ENCODE measurements around the gene HHAT.

Gene HHAT

DNA sequence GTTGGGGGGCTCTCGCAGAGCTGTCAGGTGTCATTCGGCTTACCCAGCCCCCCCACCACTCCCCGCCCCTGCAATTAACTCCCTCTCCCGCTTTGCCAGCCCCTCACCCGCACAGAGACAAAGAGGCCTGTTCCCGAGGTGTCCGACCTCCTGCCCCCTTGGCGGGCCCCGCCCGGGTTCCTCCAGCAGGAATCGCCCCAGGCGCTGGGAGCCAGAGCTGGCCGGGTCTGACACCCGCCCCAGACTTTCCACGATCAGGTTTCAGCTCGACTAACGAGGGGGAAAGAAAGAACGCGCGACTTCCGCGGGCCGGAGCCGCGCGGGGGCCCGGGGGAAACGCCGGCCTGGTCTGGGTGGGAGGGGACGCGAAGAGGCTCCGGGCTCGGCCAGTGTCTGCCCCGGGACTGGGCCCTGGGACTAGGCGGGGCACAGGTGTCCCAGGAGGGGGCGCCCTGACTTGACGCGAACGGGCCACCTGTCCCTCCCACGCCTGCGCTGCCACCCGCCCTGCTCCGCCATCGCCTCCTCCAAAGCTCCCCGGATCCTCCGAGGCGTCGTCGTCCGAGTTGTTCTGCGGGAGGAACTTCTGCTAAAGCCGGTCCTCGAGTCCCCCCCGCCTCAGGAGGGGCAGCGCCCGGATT, 36.4 kb upstream of the HHAT start:
- DNase-seq (ENCODE audit: low spot score) = peak; percentile 66
- TF ChIP-seq, protein P1, sequence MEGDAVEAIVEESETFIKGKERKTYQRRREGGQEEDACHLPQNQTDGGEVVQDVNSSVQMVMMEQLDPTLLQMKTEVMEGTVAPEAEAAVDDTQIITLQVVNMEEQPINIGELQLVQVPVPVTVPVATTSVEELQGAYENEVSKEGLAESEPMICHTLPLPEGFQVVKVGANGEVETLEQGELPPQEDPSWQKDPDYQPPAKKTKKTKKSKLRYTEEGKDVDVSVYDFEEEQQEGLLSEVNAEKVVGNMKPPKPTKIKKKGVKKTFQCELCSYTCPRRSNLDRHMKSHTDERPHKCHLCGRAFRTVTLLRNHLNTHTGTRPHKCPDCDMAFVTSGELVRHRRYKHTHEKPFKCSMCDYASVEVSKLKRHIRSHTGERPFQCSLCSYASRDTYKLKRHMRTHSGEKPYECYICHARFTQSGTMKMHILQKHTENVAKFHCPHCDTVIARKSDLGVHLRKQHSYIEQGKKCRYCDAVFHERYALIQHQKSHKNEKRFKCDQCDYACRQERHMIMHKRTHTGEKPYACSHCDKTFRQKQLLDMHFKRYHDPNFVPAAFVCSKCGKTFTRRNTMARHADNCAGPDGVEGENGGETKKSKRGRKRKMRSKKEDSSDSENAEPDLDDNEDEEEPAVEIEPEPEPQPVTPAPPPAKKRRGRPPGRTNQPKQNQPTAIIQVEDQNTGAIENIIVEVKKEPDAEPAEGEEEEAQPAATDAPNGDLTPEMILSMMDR (IDR thresholded peaks at IDR 0.05; ENCODE audit: borderline replicate concordance, control extremely low read depth, extremely low read depth, insufficient read depth, missing control alignments) = peak; percentile 10
- in situ Hi-C loops (cut with MboI; ENCODE audit: low sequenced_read_pairs, unreplicated experiment) = no loop called here

DNA sequence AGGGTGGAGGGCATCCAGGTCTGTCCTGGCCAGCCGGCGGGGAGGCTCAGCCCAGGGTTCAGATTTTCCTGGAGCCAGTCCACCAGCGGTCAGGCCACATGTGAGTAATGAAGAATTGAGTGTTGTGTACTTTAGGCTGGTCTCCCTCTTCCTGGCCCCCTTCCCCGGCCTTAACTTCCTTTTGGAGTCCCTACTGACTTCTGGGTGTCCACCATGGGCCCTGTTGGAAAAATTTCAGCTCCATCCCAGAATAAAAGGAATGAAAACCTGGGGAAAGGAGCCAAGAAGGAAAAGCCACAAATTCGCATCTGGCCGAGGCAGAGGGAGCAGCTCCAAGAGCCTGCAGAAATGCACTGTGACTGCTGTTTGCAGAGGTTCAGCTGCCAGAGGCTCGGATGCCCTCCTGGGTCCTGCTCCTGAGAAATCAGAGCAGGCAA, 35.5 kb upstream of the HHAT start:
- TF ChIP-seq, protein P1 (IDR thresholded peaks at IDR 0.05; ENCODE audit: borderline replicate concordance, control extremely low read depth, extremely low read depth, insufficient read depth, missing control alignments) = no peak
- in situ Hi-C loops (cut with MboI; ENCODE audit: low sequenced_read_pairs, unreplicated experiment) = no loop called here
- DNase-seq (ENCODE audit: low spot score) = no peak

DNA sequence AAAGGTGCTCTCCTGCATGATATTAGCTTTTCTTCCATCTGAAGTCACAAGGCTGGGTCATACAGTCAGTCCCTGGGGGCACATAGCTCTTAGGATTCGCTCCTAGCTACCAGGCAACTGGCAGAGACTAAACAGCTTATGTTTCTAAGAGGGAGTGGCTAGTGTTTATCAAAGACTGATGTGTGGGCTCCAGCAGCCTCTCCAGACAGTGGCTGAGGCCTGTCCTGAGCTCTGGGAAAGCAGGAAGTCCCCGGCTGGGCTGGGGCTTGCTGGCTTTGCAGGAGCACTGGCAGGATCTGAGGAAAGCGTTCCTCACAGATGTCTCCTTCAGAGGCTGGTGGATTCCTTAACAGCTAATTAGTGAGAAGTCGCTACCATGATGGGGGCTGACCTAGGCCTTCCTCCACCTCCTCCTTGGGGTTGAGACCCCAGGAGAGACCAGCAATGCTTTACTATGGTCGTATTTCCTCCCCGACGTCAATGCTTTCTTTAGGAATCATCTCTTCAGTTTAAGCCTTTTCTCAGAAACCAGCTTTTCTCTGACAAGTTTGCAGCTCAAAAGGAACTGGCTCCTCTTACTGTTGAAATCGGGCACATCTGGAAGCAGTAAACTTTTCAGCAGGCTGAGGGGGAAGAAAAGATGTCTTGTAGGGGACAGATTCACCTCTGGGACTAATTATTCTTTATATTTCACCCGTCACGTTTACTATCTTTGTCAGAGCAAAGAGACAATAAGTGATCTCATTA, 33.5 kb upstream of the HHAT start:
- DNase-seq (ENCODE audit: low spot score) = no peak
- in situ Hi-C loops (cut with MboI; ENCODE audit: low sequenced_read_pairs, unreplicated experiment) = no loop called here
- TF ChIP-seq, protein P1 (IDR thresholded peaks at IDR 0.05; ENCODE audit: borderline replicate concordance, control extremely low read depth, extremely low read depth, insufficient read depth, missing control alignments) = no peak

DNA sequence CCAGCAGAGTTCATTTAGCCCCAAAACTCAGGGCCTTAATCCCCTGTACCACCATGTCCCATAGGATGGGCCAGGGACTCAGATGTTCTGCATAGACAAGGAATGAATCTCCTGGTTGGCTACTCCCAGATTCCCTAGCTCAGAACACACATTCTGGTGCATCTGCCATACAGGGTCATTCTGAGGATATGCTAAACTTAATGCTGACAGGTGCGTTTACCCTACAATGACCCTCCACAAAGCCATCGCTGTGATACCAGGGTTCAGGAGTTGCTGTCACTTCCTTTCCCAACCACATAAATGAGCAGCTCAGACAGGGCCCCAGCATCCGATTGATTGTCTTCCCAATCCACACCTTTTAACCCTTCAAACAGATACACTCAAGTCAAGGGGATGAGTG, 32.0 kb upstream of the HHAT start:
- TF ChIP-seq, protein P1 (IDR thresholded peaks at IDR 0.05; ENCODE audit: borderline replicate concordance, control extremely low read depth, extremely low read depth, insufficient read depth, missing control alignments) = no peak
- DNase-seq (ENCODE audit: low spot score) = no peak
- in situ Hi-C loops (cut with MboI; ENCODE audit: low sequenced_read_pairs, unreplicated experiment) = no loop called here

DNA sequence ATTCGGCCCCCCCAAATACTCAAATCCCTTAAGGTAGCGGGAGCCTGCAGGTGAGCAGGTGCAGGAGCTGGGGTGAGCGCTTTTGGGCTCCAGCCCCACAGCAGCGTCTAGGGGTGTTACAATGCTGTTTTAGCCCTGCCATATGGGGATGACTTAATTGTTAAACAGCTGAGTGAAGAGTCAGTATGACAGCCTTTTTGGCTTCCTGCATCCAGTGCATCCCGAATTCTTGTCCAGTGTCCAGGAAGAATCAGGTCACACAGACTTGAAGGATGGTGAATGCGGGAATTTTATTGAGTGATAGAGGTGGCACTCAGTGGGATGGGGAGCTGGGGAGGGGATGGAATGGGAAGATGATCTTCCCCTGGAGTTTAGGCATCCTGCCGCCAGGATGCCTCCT, 30.4 kb upstream of the HHAT start:
- DNase-seq (ENCODE audit: low spot score) = no peak
- TF ChIP-seq, protein P1 (IDR thresholded peaks at IDR 0.05; ENCODE audit: borderline replicate concordance, control extremely low read depth, extremely low read depth, insufficient read depth, missing control alignments) = no peak
- in situ Hi-C loops (cut with MboI; ENCODE audit: low sequenced_read_pairs, unreplicated experiment) = no loop called here

DNA sequence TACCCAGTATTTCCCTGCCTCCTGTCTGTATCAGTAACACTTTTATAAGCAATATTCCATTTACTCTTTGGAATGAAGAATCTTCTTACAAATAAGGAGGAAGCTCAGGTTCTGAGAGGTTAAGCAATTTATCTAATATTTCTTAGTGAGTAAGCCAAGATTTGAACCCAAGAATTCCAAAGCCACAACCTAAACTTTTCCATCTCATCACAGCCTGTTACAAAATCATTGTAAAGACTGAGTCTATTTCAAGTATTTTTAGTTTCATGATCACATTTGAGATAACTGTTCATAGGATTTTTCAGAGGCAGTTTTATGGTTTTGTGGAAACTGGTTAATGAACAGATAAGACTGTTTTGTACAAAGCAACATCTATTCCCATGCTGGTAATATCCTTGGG, 29.8 kb upstream of the HHAT start:
- no peak for DNase-seq (ENCODE audit: low spot score)
- TF ChIP-seq, protein P1 (IDR thresholded peaks at IDR 0.05; ENCODE audit: borderline replicate concordance, control extremely low read depth, extremely low read depth, insufficient read depth, missing control alignments) = no peak
- in situ Hi-C loops (cut with MboI; ENCODE audit: low sequenced_read_pairs, unreplicated experiment) = no loop called here

All from GM13976 (cell line).